Gastrocnemius medialis (tissue), 4 donors: ENCODE measurements around the gene SCO2.

Experiments used
- POLR2A ChIP-seq, 2 donors: fragments of 450-650 bp; IDR thresholded peaks; one replicate each; pipeline ENCODE4 v1.6.1; 2017; ENCODE audit warnings: antibody characterized with exemption in 2 of 2, mild to moderate bottlenecking in 2 of 2, moderate library complexity in 2 of 2
- TF ChIP-seq, protein P1 (sequence below), 5 experiments: fragments of 450-650 bp in 3 of 5; fragments of 200-600 bp in 2 of 5; sonication (generic) in 2 of 5; IDR thresholded peaks in 4 of 5; conservative IDR thresholded peaks in 1 of 5; 1 replicate in 4 of 5; 2 replicates in 1 of 5; pipeline ENCODE4 v1.5.1; 2016 to 2019; ENCODE audit warnings: antibody characterized with exemption in 5 of 5, mild to moderate bottlenecking in 3 of 5, moderate library complexity in 3 of 5

DNA sequence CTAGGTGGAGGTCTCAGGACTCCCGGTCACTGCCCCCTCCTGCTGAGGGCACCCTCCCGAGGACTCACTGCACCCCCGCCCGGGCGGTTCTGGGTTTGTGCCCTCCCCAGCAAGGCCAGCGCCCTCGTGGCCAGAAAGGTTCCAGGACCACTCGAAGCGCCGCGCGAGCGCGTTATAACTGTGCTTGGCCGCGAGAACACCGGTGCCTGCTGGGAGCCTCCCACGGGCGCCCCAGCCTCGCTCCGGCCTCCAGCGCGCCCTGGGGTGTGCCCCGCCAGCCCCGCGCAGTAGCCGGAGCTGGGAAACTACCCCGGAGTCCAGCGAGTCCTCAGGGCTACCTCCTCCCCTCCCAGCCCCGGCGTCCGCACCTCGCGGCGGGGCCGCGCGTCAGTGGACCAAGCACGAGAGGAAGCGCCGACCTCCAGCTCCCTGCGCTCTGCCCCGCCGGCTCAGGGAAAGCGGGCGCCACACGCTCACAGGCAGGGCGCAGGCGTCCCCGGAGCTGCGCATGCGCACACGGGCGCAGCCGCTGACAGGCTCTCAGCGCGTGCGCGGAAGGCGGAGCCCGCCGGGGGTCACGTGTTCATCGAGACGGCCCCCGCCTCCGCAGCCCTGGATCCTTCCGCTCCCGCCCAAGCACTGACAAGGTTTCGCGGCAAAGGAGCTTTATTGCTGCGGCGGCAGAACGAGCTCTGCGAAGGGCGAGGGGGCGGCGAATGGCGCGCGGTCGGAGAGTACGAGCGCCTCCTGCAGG is at the start of gene SCO2:
- TF ChIP-seq, protein P1, sequence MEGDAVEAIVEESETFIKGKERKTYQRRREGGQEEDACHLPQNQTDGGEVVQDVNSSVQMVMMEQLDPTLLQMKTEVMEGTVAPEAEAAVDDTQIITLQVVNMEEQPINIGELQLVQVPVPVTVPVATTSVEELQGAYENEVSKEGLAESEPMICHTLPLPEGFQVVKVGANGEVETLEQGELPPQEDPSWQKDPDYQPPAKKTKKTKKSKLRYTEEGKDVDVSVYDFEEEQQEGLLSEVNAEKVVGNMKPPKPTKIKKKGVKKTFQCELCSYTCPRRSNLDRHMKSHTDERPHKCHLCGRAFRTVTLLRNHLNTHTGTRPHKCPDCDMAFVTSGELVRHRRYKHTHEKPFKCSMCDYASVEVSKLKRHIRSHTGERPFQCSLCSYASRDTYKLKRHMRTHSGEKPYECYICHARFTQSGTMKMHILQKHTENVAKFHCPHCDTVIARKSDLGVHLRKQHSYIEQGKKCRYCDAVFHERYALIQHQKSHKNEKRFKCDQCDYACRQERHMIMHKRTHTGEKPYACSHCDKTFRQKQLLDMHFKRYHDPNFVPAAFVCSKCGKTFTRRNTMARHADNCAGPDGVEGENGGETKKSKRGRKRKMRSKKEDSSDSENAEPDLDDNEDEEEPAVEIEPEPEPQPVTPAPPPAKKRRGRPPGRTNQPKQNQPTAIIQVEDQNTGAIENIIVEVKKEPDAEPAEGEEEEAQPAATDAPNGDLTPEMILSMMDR (IDR thresholded peaks at IDR 0.05 in 4 of 5, conservative IDR thresholded peaks at IDR 0.05 in 1 of 5), result peak in 4 of 5 experiments; percentile 37 to 57 (median 47)
- peak; percentile 68 to 72 for TF ChIP-seq POLR2A (IDR thresholded peaks at IDR 0.05)
